SW 1271 (cell line): Measurements from ENCODE around the gene TRIM22.

Experiments
- DNase-seq, 2 experiments: peaks; one replicate each; lab custom pipeline; 2025; lab: John Stamatoyannopoulos, UW

TRIM22 gene

DNA sequence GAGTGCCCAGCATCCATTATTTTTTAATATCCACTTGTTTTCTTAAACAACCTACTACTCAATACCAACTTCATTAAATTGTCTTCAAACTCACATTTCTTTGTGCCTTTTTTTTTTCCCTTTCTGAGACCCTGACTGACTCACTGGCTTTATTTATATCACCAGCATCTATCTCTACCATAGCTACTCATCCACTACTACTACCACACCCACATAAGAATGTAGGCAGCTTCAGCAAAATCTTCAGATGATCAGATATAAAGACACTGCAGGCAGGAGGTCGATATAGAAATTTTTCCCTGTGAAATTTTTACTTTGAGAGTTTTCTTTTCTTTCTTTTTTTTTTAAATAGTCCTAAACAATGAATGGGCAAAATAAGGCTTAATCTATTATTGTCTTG is 48.8 kb downstream of the TRIM22 start:
- DNase-seq = no peak

DNA sequence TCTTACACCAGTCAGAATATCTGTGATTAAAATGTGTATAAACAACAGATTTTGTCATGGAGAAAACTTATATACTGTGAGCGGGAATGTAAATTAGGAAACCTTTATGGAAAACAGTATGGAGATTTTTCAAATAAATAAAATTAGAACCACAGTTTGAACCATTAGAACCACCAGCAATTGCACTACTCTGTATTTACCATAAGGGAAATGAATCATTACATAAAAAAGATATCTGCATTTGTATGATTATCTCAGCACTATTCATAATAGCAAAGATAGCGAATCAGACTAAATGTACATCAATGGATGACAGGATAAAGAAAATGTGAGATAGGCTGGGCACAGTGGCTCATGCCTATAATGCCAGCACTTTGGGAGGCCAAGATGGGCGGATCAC is 57.0 kb downstream of the TRIM22 start:
- DNase-seq = no peak

DNA sequence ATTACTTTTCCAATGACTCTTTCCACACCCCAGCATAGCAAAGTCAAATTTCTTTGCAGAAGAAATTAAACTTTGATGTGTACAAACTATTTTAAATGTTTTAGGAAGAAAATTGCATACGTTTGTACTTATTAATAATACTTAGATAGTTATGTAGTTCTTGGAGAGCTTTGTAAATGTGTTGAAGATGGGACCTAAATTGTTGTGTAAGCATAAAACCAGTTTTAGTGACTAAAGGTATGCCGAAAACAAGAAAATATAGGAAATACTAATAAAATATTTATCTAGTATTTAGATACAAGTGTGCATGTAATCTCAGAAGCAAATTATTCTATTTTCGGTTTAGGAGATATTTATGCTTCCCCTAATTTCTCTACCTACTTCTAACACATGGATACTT is 60.2 kb downstream of the TRIM22 start:
- no peak for DNase-seq

GRCh38 chr11:5753943-5754342 is 64.4 kb downstream of the TRIM22 start, which contains the start of gene OR52N4:
TSS of gene OR52N4 (plus strand) at chr11:5754243. CDS start at chr11:5754741, 498 bp downstream.
- no peak for DNase-seq
